Measurements from ENCODE around the gene LBHD2. TPM values are rescaled to one million over a fixed set of nuclear protein-coding genes. Genes with fewer than 3 reads are reported as not detected.
A peak's percentile ranks its signal among the peaks of the same experiment; 100 is the strongest.
"Not testable (repeated sequence)": the region's sequence is repeated elsewhere in the genome, so short reads cannot be mapped to it uniquely, and the experiment has no call there.

The LBHD2 gene
- not detected in 2 replicates for total RNA-seq
- long read RNA-seq = 0 reads

GRCh38 chr14:103084021-103084919, at the start of gene LBHD2:
LBHD2 (plus strand) TSS chr14:103084210; CDS start chr14:103086013, 1,803 bp downstream.
- no peaks in the 10 kb centered on the region for H3K9me3 Mint-ChIP-seq (ENCODE audit: unreplicated experiment)
- peak within 1 kb of the TSS; percentile 42 for H3K4me3 Mint-ChIP-seq (ENCODE audit: unreplicated experiment)
- peaks cover 3% of the 10 kb centered on the region for H3K4me1 Mint-ChIP-seq (ENCODE audit: unreplicated experiment)
- DNase-seq (ENCODE audit: extremely low spot score, unreplicated experiment) = no peak
- peaks cover 12% of the 10 kb centered on the region for H3K27me3 Mint-ChIP-seq (ENCODE audit: unreplicated experiment)
- H3K36me3 Mint-ChIP-seq (ENCODE audit: unreplicated experiment) = no peaks in the 10 kb centered on the region
- H3K27ac Mint-ChIP-seq (ENCODE audit: unreplicated experiment) = no peak within 1 kb of the TSS
- TF ChIP-seq CTCF (IDR thresholded peaks at IDR 0.05) = no peak

- no peak overlapping the region for H3K27ac Mint-ChIP-seq (ENCODE audit: unreplicated experiment)
- H3K36me3 Mint-ChIP-seq (ENCODE audit: unreplicated experiment) = peaks cover 19% of the 10 kb centered on the region
- H3K9me3 Mint-ChIP-seq (ENCODE audit: unreplicated experiment) = no peaks in the 10 kb centered on the region
- no peaks in the 10 kb centered on the region for H3K27me3 Mint-ChIP-seq (ENCODE audit: unreplicated experiment)
- TF ChIP-seq CTCF (IDR thresholded peaks at IDR 0.05) = no peak
- no peak overlapping the region for H3K4me3 Mint-ChIP-seq (ENCODE audit: unreplicated experiment)
- no peak for DNase-seq (ENCODE audit: extremely low spot score, unreplicated experiment)
- peaks cover 24% of the 10 kb centered on the region for H3K4me1 Mint-ChIP-seq (ENCODE audit: unreplicated experiment)
These were observed 42.5 kb upstream of the LBHD2 start for GRCh38 chr14:103041464-103041863.

- Mint-ChIP-seq H3K36me3 (ENCODE audit: unreplicated experiment) (peaks cover 22% of the 10 kb centered on the region), H3K27me3 (ENCODE audit: unreplicated experiment) (no peaks in the 10 kb centered on the region), H3K4me3 (ENCODE audit: unreplicated experiment) (no peak overlapping the region), H3K9me3 (ENCODE audit: unreplicated experiment) (no peaks in the 10 kb centered on the region), H3K27ac (ENCODE audit: unreplicated experiment) (no peak overlapping the region), H3K4me1 (ENCODE audit: unreplicated experiment) (peaks cover 27% of the 10 kb centered on the region)
- TF ChIP-seq CTCF (IDR thresholded peaks at IDR 0.05) = no peak
- no peak for DNase-seq (ENCODE audit: extremely low spot score, unreplicated experiment)
These were observed 40.6 kb upstream of the LBHD2 start for GRCh38 chr14:103043257-103044015.

- H3K27me3 Mint-ChIP-seq (ENCODE audit: unreplicated experiment) = no peaks in the 10 kb centered on the region
- H3K36me3 Mint-ChIP-seq (ENCODE audit: unreplicated experiment) = peaks cover 22% of the 10 kb centered on the region
- H3K4me1 Mint-ChIP-seq (ENCODE audit: unreplicated experiment) = peaks cover 35% of the 10 kb centered on the region
- H3K27ac Mint-ChIP-seq (ENCODE audit: unreplicated experiment) = peak overlapping the region; percentile 50
- no peak overlapping the region for H3K4me3 Mint-ChIP-seq (ENCODE audit: unreplicated experiment)
- TF ChIP-seq CTCF (IDR thresholded peaks at IDR 0.05) = no peak
- H3K9me3 Mint-ChIP-seq (ENCODE audit: unreplicated experiment) = no peaks in the 10 kb centered on the region
- no peak for DNase-seq (ENCODE audit: extremely low spot score, unreplicated experiment)
These were observed 38.6 kb upstream of the LBHD2 start for GRCh38 chr14:103045371-103045869.

- not testable (repeated sequence) for H3K4me3 Mint-ChIP-seq (ENCODE audit: unreplicated experiment); H3K36me3 Mint-ChIP-seq (ENCODE audit: unreplicated experiment); H3K27me3 Mint-ChIP-seq (ENCODE audit: unreplicated experiment); H3K27ac Mint-ChIP-seq (ENCODE audit: unreplicated experiment); DNase-seq (ENCODE audit: extremely low spot score, unreplicated experiment); H3K9me3 Mint-ChIP-seq (ENCODE audit: unreplicated experiment)
- H3K4me1 Mint-ChIP-seq (ENCODE audit: unreplicated experiment) = peaks cover 37% of the 10 kb centered on the region
These were observed 36.6 kb upstream of the LBHD2 start for GRCh38 chr14:103047453-103047852.

Data from osteocyte (in vitro differentiated cells).